ENCODE data around the gene FOXB1.

Gene FOXB1

GRCh38 chr15:60001610-60002527 is 2.2 kb upstream of the FOXB1 start:
- Histone ChIP-seq H2BK120ac (ENCODE audit: low read depth, low read length) (no peak overlapping the region), H3K9ac (ENCODE audit: low read length) (no peak overlapping the region), H3K18ac (ENCODE audit: low read depth in 1 of 2, low read length in 2 of 2) (no peak overlapping the region), H3K9me3 (ENCODE audit: control insufficient read depth, low read length) (no peaks in the 10 kb centered on the region), H3K4ac (ENCODE audit: low read depth in 1 of 2, low read length in 2 of 2) (no peak overlapping the region), H3K36me3 (ENCODE audit: control insufficient read depth in 1 of 2, insufficient read depth in 2 of 2, low read depth in 1 of 2, low read length in 2 of 2) (peaks cover 0 to 11% of the 10 kb centered on the region in 2 experiments), H3K79me1 (replicated peaks; ENCODE audit: low read length, poor library complexity, severe bottlenecking) (no peaks in the 10 kb centered on the region), H2BK5ac (ENCODE audit: low read depth, low read length, poor library complexity, severe bottlenecking) (no peak overlapping the region), H4K91ac (ENCODE audit: low read length) (no peak overlapping the region), H4K8ac (ENCODE audit: low read length) (no peak overlapping the region), H2BK15ac (ENCODE audit: low read depth, poor library complexity, severe bottlenecking) (no peak overlapping the region), H3K4me3 (ENCODE audit: insufficient read depth in 1 of 2, low read depth in 1 of 2, low read length in 2 of 2) (no peak overlapping the region), H3K14ac (ENCODE audit: low read length in 2 of 2) (no peak overlapping the region), H2BK12ac (ENCODE audit: low read length in 2 of 2) (no peak overlapping the region), H2AFZ (ENCODE audit: low read depth, low read length) (no peak overlapping the region), H2AK5ac (ENCODE audit: low read length, severe bottlenecking) (no peak overlapping the region), H3K4me2 (ENCODE audit: low read length, poor library complexity, severe bottlenecking) (no peak overlapping the region), H3K4me1 (ENCODE audit: control insufficient read depth, insufficient read depth, low read depth, low read length) (peaks cover 36% of the 10 kb centered on the region), H3K27ac (ENCODE audit: low read length, poor library complexity, severe bottlenecking) (no peak overlapping the region), H3K23ac (ENCODE audit: low read length in 2 of 2) (no peak overlapping the region), H3K27me3 (ENCODE audit: control insufficient read depth in 1 of 2, insufficient read depth in 1 of 2, low read length in 2 of 2) (peaks cover 98 to 99% of the 10 kb centered on the region in 2 experiments)
- 1% methylated on average over 34 of the region's 34 CpGs for WGBS
- DNase-seq, result no peak

GRCh38 chr15:60002528-60003218 is 1.4 kb upstream of the FOXB1 start:
- 0% methylated on average over 8 of the region's 26 CpGs for WGBS
- Histone ChIP-seq H3K79me1 (replicated peaks; ENCODE audit: low read length, poor library complexity, severe bottlenecking) (no peaks in the 10 kb centered on the region), H4K91ac (ENCODE audit: low read length) (no peak overlapping the region), H3K9me3 (ENCODE audit: control insufficient read depth, low read length) (no peaks in the 10 kb centered on the region), H3K14ac (ENCODE audit: low read length in 2 of 2) (no peak overlapping the region), H3K27ac (ENCODE audit: low read length, poor library complexity, severe bottlenecking) (no peak overlapping the region), H3K4me1 (ENCODE audit: control insufficient read depth, insufficient read depth, low read depth, low read length) (peaks cover 32% of the 10 kb centered on the region), H2AK5ac (ENCODE audit: low read length, severe bottlenecking) (no peak overlapping the region), H2BK120ac (ENCODE audit: low read depth, low read length) (no peak overlapping the region), H2BK12ac (ENCODE audit: low read length in 2 of 2) (no peak overlapping the region), H3K4me3 (ENCODE audit: insufficient read depth in 1 of 2, low read depth in 1 of 2, low read length in 2 of 2) (no peak overlapping the region), H3K18ac (ENCODE audit: low read depth in 1 of 2, low read length in 2 of 2) (no peak overlapping the region), H2BK15ac (ENCODE audit: low read depth, poor library complexity, severe bottlenecking) (no peak overlapping the region), H3K9ac (ENCODE audit: low read length) (no peak overlapping the region), H3K4ac (ENCODE audit: low read depth in 1 of 2, low read length in 2 of 2) (no peak overlapping the region), H3K36me3 (ENCODE audit: control insufficient read depth in 1 of 2, insufficient read depth in 2 of 2, low read depth in 1 of 2, low read length in 2 of 2) (peaks cover 0 to 11% of the 10 kb centered on the region in 2 experiments), H4K8ac (ENCODE audit: low read length) (no peak overlapping the region), H3K27me3 (ENCODE audit: control insufficient read depth in 1 of 2, insufficient read depth in 1 of 2, low read length in 2 of 2) (peaks cover 90 to 99% of the 10 kb centered on the region in 2 experiments), H2AFZ (ENCODE audit: low read depth, low read length) (no peak overlapping the region), H2BK5ac (ENCODE audit: low read depth, low read length, poor library complexity, severe bottlenecking) (no peak overlapping the region), H3K4me2 (ENCODE audit: low read length, poor library complexity, severe bottlenecking) (no peak overlapping the region), H3K23ac (ENCODE audit: low read length in 2 of 2) (no peak overlapping the region)
- no peak for DNase-seq

GRCh38 chr15:60003243-60004008 is 685 bp upstream of the FOXB1 start:
- Histone ChIP-seq H3K27me3 (ENCODE audit: control insufficient read depth in 1 of 2, insufficient read depth in 1 of 2, low read length in 2 of 2) (peaks cover 89 to 99% of the 10 kb centered on the region in 2 experiments), H3K4me1 (ENCODE audit: control insufficient read depth, insufficient read depth, low read depth, low read length) (peaks cover 32% of the 10 kb centered on the region), H3K18ac (ENCODE audit: low read depth in 1 of 2, low read length in 2 of 2) (no peak overlapping the region), H2AFZ (ENCODE audit: low read depth, low read length) (no peak overlapping the region), H3K4me2 (ENCODE audit: low read length, poor library complexity, severe bottlenecking) (no peak overlapping the region), H3K14ac (ENCODE audit: low read length in 2 of 2) (no peak overlapping the region), H3K27ac (ENCODE audit: low read length, poor library complexity, severe bottlenecking) (no peak overlapping the region), H2AK5ac (ENCODE audit: low read length, severe bottlenecking) (no peak overlapping the region), H3K9me3 (ENCODE audit: control insufficient read depth, low read length) (no peaks in the 10 kb centered on the region), H4K91ac (ENCODE audit: low read length) (no peak overlapping the region), H3K79me1 (replicated peaks; ENCODE audit: low read length, poor library complexity, severe bottlenecking) (no peaks in the 10 kb centered on the region), H3K9ac (ENCODE audit: low read length) (no peak overlapping the region), H2BK15ac (ENCODE audit: low read depth, poor library complexity, severe bottlenecking) (no peak overlapping the region), H2BK12ac (ENCODE audit: low read length in 2 of 2) (no peak overlapping the region), H2BK120ac (ENCODE audit: low read depth, low read length) (no peak overlapping the region), H3K23ac (ENCODE audit: low read length in 2 of 2) (no peak overlapping the region), H2BK5ac (ENCODE audit: low read depth, low read length, poor library complexity, severe bottlenecking) (no peak overlapping the region), H3K4ac (ENCODE audit: low read depth in 1 of 2, low read length in 2 of 2) (no peak overlapping the region), H3K4me3 (ENCODE audit: insufficient read depth in 1 of 2, low read depth in 1 of 2, low read length in 2 of 2) (no peak overlapping the region), H4K8ac (ENCODE audit: low read length) (no peak overlapping the region), H3K36me3 (ENCODE audit: control insufficient read depth in 1 of 2, insufficient read depth in 2 of 2, low read depth in 1 of 2, low read length in 2 of 2) (peaks cover 0 to 11% of the 10 kb centered on the region in 2 experiments)
- WGBS, result under 1% methylated on average over 22 of the region's 24 CpGs
- no peak for DNase-seq
